ENCODE results near the gene B3GALNT1.
"Not testable (repeated sequence)": the region's sequence is repeated elsewhere in the genome, so short reads cannot be mapped to it uniquely, and the experiment has no call there.

B3GALNT1 gene

DNA sequence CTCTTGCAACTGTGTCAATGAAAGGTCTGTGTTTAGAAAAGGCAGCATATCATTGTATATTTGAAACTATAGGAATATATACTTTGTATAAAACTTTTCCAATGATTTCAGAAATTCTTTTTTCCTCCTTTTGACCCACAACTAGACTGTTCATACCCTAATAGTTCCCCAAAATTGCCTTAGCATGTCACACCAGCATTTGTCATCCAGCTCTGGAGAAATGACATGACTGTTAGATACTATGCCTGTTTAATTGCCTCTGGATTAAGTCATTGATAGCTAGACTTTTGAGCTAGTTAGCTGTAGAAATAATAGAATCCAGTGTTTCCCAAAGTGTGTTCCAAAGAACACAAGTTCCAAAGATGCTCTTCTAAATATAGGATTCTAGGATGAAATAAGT, 32.4 kb downstream of the B3GALNT1 start:
- DNase-seq, result no peak

DNA sequence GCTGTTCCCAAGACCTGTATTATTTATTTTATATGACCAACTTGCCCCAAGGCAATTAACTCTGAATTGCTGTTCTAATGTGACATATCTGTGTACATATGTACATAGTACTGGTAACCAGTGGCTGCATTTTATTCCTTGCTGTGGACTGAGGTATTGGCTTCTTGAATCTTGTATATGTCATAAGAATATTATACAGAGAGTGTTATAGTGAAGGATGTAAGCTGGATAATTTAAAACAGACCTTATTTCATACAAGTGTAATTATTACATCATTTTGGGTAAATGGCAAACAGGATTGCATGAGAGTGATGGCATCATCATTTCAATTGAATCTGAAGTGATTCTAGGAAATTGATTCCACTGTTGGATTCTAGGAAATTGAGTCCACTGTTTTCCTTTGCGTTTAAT, 32.9 kb downstream of the B3GALNT1 start:
- peak; percentile 56 for DNase-seq

GRCh38 chr3:161070980-161071663, 34.0 kb downstream of the B3GALNT1 start:
- no peak for DNase-seq

GRCh38 chr3:161070252-161070930, 34.8 kb downstream of the B3GALNT1 start:
- DNase-seq, result peak; percentile 28

- DNase-seq, result peak; percentile 69
Measured at GRCh38 chr3:161069511-161070251, 35.5 kb downstream of the B3GALNT1 start.

- DNase-seq, result no peak
Measured at GRCh38 chr3:161067335-161067734, 37.8 kb downstream of the B3GALNT1 start.

GRCh38 chr3:161066930-161067329, 38.2 kb downstream of the B3GALNT1 start:
- peak; percentile 13 for DNase-seq

DNA sequence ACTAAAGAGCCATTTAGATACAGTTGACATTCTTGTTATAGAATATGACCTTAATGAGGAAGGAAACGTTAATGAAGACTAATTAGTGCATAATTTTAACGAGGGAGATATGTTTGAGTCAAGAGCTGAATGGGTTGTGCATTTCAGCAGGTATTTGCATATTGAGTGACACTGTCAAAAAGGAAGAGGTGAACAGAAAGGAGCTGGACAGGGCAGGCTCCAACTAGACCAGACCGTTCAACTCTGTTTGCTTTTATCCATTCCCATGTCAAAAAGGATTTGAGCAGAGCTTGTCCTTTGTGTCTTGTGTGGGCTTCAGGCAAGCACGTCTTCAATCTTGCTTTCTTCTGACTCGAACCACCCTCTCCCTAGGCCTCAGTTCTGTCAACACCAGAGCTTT, 40.7 kb downstream of the B3GALNT1 start:
- no peak for DNase-seq

GRCh38 chr3:161054860-161055604, 50.1 kb downstream of the B3GALNT1 start:
- DNase-seq, result no peak

- DNase-seq, result no peak
Measured at GRCh38 chr3:161051856-161052255, 53.3 kb downstream of the B3GALNT1 start.

GRCh38 chr3:161050935-161051334, 54.2 kb downstream of the B3GALNT1 start:
- no peak for DNase-seq

DNA sequence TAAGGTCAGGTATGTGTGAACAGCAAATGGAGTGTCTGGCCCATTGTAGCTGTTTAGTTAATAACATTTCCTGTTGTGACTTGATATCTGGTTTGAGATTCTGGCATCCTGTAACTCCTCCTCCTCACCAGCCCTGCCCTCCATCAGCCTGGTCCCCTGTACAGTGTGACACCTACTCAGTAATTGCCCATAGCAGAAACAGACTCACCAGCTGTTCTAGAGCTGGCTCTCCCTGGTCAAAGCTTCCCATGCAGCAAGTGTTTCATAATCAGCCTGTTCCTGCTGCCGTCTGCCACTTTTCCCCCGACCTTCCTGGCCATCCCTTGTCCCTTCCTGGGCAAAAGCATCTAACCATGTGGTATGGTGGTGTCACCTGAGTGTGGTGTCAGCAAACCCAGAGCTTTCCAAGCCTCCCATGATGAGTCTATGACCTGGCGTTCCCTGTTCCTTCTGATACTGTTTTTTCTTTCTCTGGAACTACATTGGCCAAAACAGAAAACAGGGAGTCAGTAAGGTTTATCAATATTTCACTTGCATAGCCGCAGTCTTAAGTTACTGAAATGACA, 55.4 kb downstream of the B3GALNT1 start:
- DNase-seq, result peak; percentile 45

DNA sequence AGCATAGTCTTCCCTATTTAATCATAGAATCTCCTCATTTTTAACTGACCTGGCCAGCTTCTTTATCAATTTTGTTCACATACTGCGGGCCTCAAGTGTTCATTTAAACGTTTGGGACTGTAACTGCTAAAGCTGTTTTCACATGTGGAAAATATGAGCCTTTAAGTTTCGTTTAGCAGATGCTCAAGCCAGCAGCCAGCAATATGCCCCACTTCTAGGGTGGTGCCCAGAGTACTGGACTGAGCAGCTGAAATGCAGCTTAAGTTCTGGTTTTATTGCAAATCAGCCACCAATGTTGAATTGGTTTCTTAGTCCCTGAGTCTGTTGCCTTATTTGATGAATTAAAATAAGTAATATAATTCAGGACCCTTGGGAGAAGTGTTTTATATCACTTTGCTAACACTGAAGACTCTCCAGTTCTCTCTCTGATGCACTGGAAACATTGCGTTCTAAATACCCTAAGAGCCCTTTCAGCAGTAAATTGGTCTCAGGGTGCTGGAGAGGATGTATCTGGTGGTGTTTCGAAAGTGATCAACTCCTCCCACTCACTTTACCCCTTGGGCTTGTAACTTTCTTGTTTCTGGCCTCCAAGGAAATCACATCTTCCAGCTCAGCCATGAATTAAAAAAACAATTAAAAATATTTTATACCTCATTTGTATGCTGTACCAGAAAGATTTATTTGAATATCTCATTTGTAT, 61.7 kb downstream of the B3GALNT1 start:
- no peak for DNase-seq

DNA sequence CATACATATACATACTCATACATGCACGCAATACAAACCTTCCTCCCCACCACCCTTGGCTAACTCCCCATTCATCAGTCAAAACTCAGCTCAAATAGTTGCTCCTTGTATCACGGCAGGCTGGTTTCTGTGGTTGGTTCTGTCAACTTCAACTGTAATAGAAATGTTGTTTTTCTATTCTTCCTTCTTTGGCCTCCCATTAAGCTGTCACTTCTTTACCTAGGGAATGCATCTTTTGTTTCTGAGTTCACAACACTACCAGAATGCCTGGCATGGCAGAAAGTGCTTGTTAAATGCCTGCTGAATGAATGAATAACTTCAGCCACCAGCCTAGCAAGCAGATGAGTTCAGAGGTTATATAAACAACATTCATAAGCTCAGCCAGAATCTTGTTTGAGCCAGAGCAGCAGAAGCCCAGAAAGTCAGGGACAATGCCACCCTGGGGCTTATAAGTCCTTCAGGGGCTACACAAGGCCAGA, 63.1 kb downstream of the B3GALNT1 start:
- peak; percentile 84 for DNase-seq

GRCh38 chr3:161038725-161039124, 66.4 kb downstream of the B3GALNT1 start:
- no peak for DNase-seq

GRCh38 chr3:161035711-161036110, 69.4 kb downstream of the B3GALNT1 start:
- no peak for DNase-seq

DNA sequence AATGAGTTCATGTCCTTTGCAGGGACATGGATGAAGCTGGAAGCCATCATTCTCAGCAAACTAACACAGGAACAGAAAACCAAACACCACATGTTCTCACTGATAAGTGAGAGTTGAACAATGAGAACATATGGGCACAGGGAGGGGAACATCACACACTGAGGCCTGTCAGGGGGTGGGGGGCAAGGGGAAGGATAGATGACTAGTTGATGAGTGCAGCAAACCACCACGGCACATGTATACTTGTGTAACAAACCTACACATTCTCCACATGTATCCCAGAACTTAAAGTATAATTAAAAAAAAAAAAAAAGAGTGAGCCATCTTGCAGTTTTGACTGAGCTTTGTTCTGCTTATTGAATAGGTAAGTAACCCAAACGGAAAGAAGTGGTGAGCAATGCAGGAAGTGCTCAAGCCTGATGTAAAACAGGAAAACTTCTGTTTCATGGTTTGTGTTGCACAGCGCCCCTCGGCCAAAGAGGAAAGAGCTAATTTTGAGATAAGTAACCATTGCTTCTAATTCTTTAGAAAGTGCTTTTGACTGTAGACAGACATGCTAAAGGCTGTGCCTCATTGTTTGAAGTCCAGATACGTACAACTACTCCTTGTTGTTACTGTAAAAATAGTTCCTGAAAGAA, 70.1 kb downstream of the B3GALNT1 start:
- DNase-seq, result not testable (repeated sequence)

All from NCI-H69 (cell line).